Mesenchymal stem cell (in vitro differentiated cells and primary cell): Measurements from ENCODE around the gene COX8C.
A peak's percentile ranks its signal among the peaks of the same experiment; 100 is the strongest.

Experiments used
- DNase-seq: peaks from one replicate; pipeline ENCODE4 v3.0.0-alpha.2; 2013
- H2AFZ ChIP-seq: one replicate; pipeline ENCODE4 v1.6.1; 2013; ENCODE audit warnings: low read depth, mild to moderate bottlenecking, control low read depth, inconsistent platforms, low read length, moderate library complexity
- H2AK5ac ChIP-seq: 2 replicates; pipeline ENCODE4 v1.6.1; 2013; ENCODE audit warnings: low read length, moderate library complexity, mild to moderate bottlenecking, inconsistent platforms; ENCODE audit not compliant: severe bottlenecking
- H2BK120ac ChIP-seq: one replicate; pipeline ENCODE4 v1.6.1; 2013; ENCODE audit warnings: low read depth, mild to moderate bottlenecking, inconsistent platforms, low read length, moderate library complexity
- H2BK12ac ChIP-seq, 2 experiments: one replicate each; pipeline ENCODE4 v1.6.1; 2013; ENCODE audit warnings: inconsistent platforms in 2 of 2, low read length in 2 of 2, mild to moderate bottlenecking in 2 of 2, moderate library complexity in 2 of 2, control low read depth in 1 of 2
- H2BK15ac ChIP-seq: one replicate; pipeline ENCODE4 v1.6.1; 2013; ENCODE audit warnings: mild to moderate bottlenecking, low read depth, inconsistent platforms; ENCODE audit not compliant: poor library complexity, severe bottlenecking
- H2BK5ac ChIP-seq: 2 replicates; pipeline ENCODE4 v1.6.1; 2013; ENCODE audit warnings: low read depth, mild to moderate bottlenecking, low read length, control low read depth, inconsistent platforms; ENCODE audit not compliant: poor library complexity, severe bottlenecking
- H3K14ac ChIP-seq, 2 experiments: one replicate each; pipeline ENCODE4 v1.6.1; 2013; ENCODE audit warnings: inconsistent platforms in 2 of 2, low read length in 2 of 2, control low read depth in 1 of 2, mild to moderate bottlenecking in 1 of 2, moderate library complexity in 1 of 2
- H3K18ac ChIP-seq, 2 experiments: one replicate each; pipeline ENCODE4 v1.6.1; 2013; ENCODE audit warnings: inconsistent platforms in 2 of 2, low read length in 2 of 2, control low read depth in 1 of 2, low read depth in 1 of 2, mild to moderate bottlenecking in 1 of 2
- H3K23ac ChIP-seq, 2 experiments: one replicate each; pipeline ENCODE4 v1.6.1; 2013; ENCODE audit warnings: inconsistent platforms in 2 of 2, low read length in 2 of 2, mild to moderate bottlenecking in 2 of 2, moderate library complexity in 2 of 2, control low read depth in 1 of 2
- H3K27ac ChIP-seq: 2 replicates; pipeline ENCODE4 v1.5.1; 2013; ENCODE audit warnings: mild to moderate bottlenecking, moderate library complexity, low read length, control low read depth, inconsistent platforms; ENCODE audit not compliant: poor library complexity, severe bottlenecking
- H3K27me3 ChIP-seq, 2 experiments: 2 replicates each; pipeline versions ENCODE4 v1.6.1 to v1.7.0; 2013; ENCODE audit warnings: low read length in 2 of 2, mild to moderate bottlenecking in 2 of 2, moderate library complexity in 2 of 2, control low read depth in 1 of 2, inconsistent platforms in 1 of 2; ENCODE audit not compliant: control insufficient read depth in 1 of 2, insufficient read depth in 1 of 2
- H3K36me3 ChIP-seq, 2 experiments: 2 replicates each; pipeline versions ENCODE4 v1.6.1 to v1.7.0; 2013; ENCODE audit warnings: low read length in 2 of 2, control low read depth in 1 of 2, inconsistent platforms in 1 of 2, low read depth in 1 of 2, mild to moderate bottlenecking in 1 of 2; ENCODE audit not compliant: insufficient read depth in 2 of 2, control insufficient read depth in 1 of 2
- H3K4ac ChIP-seq, 2 experiments: one replicate each; pipeline ENCODE4 v1.6.1; 2013; ENCODE audit warnings: inconsistent platforms in 2 of 2, low read length in 2 of 2, mild to moderate bottlenecking in 2 of 2, moderate library complexity in 2 of 2, control low read depth in 1 of 2, low read depth in 1 of 2
- H3K4me1 ChIP-seq: 2 replicates; pipeline ENCODE4 v1.6.1; 2013; ENCODE audit warnings: low read depth, low read length, control low read depth; ENCODE audit not compliant: control insufficient read depth, insufficient read depth
- H3K4me2 ChIP-seq: 2 replicates; pipeline ENCODE4 v1.6.1; 2013; ENCODE audit warnings: low read length, mild to moderate bottlenecking, inconsistent platforms; ENCODE audit not compliant: poor library complexity, severe bottlenecking
- H3K4me3 ChIP-seq, 2 experiments: 2 replicates each; pipeline versions ENCODE4 v1.5.1 to v1.7.0; 2013; ENCODE audit warnings: low read length in 2 of 2, mild to moderate bottlenecking in 2 of 2, control low read depth in 1 of 2, low read depth in 1 of 2; ENCODE audit not compliant: insufficient read depth in 1 of 2
- H3K79me1 ChIP-seq: replicated peaks from 2 replicates; pipeline ENCODE4 v1.6.1; 2013; ENCODE audit warnings: mild to moderate bottlenecking, control low read depth, low read length, inconsistent platforms; ENCODE audit not compliant: poor library complexity, severe bottlenecking
- H3K9ac ChIP-seq: 2 replicates; pipeline ENCODE4 v1.7.0; 2013; ENCODE audit warnings: mild to moderate bottlenecking, low read length, moderate library complexity
- H3K9me3 ChIP-seq: 2 replicates; pipeline ENCODE4 v1.7.0; 2013; ENCODE audit warnings: mild to moderate bottlenecking, low read length; ENCODE audit not compliant: control insufficient read depth
- H4K8ac ChIP-seq: one replicate; pipeline ENCODE4 v1.6.1; 2013; ENCODE audit warnings: inconsistent platforms, mild to moderate bottlenecking, low read length, moderate library complexity
- H4K91ac ChIP-seq: one replicate; pipeline ENCODE4 v1.6.1; 2013; ENCODE audit warnings: mild to moderate bottlenecking, low read length, inconsistent platforms
- WGBS: methylation state at CpG from one replicate; pipeline ENCODE4 v1.1.7; 2013; ENCODE audit warnings: mixed read lengths; 5-methylcytosine and 5-hydroxymethylcytosine counted together

Gene COX8C

DNA sequence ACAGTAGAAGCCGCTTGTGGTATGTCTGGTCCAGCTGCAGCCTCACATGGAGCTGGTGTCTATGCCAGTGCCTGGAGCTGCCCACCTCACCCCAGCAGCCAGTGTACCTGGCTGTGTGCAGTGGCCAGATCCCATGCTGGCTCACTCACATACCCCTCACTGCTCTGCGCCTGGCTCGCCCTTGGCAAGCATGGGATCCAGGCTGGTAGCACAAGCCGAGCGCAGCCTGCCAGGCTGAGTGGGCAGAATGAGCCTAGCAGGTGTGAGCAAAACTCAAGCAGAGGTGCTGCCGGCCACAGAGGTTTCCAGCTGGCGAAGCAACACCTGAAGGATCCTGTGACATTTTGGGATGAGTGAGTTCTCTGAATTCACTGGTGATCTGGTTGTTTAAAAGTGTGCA is 9.1 kb upstream of the COX8C start:
- Histone ChIP-seq H2AFZ (no peak overlapping the region), H3K4ac (no peak overlapping the region), H3K9me3 (no peaks in the 10 kb centered on the region), H3K36me3 (no peaks in the 10 kb centered on the region), H3K27me3 (no peaks in the 10 kb centered on the region), H2BK5ac (no peak overlapping the region), H3K27ac (no peak overlapping the region), H3K79me1 (peaks cover 6% of the 10 kb centered on the region), H4K8ac (no peak overlapping the region), H2BK15ac (no peak overlapping the region), H3K9ac (no peak overlapping the region), H3K23ac (peak overlapping the region in 1 of 2 experiments; percentile 14), H2AK5ac (no peak overlapping the region), H3K14ac (no peak overlapping the region), H2BK12ac (no peak overlapping the region), H3K4me3 (no peak overlapping the region), H4K91ac (no peak overlapping the region), H3K4me1 (peaks cover 2% of the 10 kb centered on the region), H3K18ac (no peak overlapping the region), H2BK120ac (no peak overlapping the region), H3K4me2 (no peak overlapping the region)
- DNase-seq = no peak
- WGBS = 98% methylated on average over 7 of the region's 7 CpGs

- Histone ChIP-seq H4K8ac (no peak overlapping the region), H3K4me1 (no peaks in the 10 kb centered on the region), H3K9ac (no peak overlapping the region), H3K79me1 (no peaks in the 10 kb centered on the region), H3K4ac (no peak overlapping the region), H3K4me3 (no peak overlapping the region), H2AFZ (no peak overlapping the region), H3K4me2 (no peak overlapping the region), H3K27me3 (no peaks in the 10 kb centered on the region), H3K18ac (no peak overlapping the region), H3K36me3 (no peaks in the 10 kb centered on the region), H3K27ac (no peak overlapping the region), H3K23ac (no peak overlapping the region), H2BK15ac (no peak overlapping the region), H3K9me3 (peaks cover 5% of the 10 kb centered on the region), H2AK5ac (no peak overlapping the region), H3K14ac (no peak overlapping the region), H2BK120ac (no peak overlapping the region), H4K91ac (no peak overlapping the region), H2BK5ac (no peak overlapping the region), H2BK12ac (no peak overlapping the region)
- no peak for DNase-seq
- WGBS = 67% methylated on average over 1 of the region's 1 CpG
Observed at GRCh38 chr14:93343266-93343665, 3.7 kb upstream of the COX8C start.

DNA sequence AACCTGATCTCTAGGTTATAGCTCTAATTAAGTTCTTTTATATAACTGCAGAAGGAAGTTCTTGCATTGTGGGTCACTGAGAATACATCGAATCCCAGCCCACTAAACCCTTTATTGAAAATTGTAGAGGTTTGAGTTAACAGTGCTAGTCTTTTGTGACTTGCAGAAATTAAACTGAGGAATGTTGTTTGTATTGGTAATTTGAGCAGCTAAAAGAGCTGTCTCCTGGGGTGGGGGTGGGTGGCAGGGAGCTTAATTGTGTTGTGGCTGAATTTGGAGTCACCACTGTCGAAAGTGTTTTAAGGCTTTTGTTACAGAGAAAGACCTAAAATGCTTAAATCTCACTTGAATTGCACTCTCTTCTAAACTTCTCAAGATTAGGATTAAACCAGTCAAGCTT is 3.2 kb upstream of the COX8C start:
- Histone ChIP-seq H2BK120ac (no peak overlapping the region), H3K4me2 (no peak overlapping the region), H4K91ac (no peak overlapping the region), H3K9ac (no peak overlapping the region), H2AFZ (no peak overlapping the region), H3K27ac (no peak overlapping the region), H2BK12ac (no peak overlapping the region), H4K8ac (no peak overlapping the region), H2AK5ac (no peak overlapping the region), H3K14ac (no peak overlapping the region), H3K4me3 (no peak overlapping the region), H3K4ac (no peak overlapping the region), H3K18ac (no peak overlapping the region), H3K9me3 (peaks cover 5% of the 10 kb centered on the region), H3K23ac (no peak overlapping the region), H2BK5ac (no peak overlapping the region), H3K79me1 (no peaks in the 10 kb centered on the region), H3K27me3 (no peaks in the 10 kb centered on the region), H3K4me1 (no peaks in the 10 kb centered on the region), H3K36me3 (no peaks in the 10 kb centered on the region), H2BK15ac (no peak overlapping the region)
- WGBS = 73% methylated on average over 2 of the region's 2 CpGs
- no peak for DNase-seq

GRCh38 chr14:93347850-93348249 is 868 bp downstream of the COX8C start:
- Histone ChIP-seq H2BK5ac (no peak overlapping the region), H4K8ac (no peak overlapping the region), H3K4me3 (no peak overlapping the region), H3K9me3 (peaks cover 5% of the 10 kb centered on the region), H3K4ac (no peak overlapping the region), H2BK15ac (no peak overlapping the region), H3K36me3 (no peaks in the 10 kb centered on the region), H3K4me1 (no peaks in the 10 kb centered on the region), H3K4me2 (no peak overlapping the region), H3K23ac (no peak overlapping the region), H2AFZ (no peak overlapping the region), H3K9ac (no peak overlapping the region), H2AK5ac (no peak overlapping the region), H4K91ac (no peak overlapping the region), H2BK12ac (no peak overlapping the region), H3K14ac (no peak overlapping the region), H3K27ac (no peak overlapping the region), H3K79me1 (no peaks in the 10 kb centered on the region), H3K18ac (no peak overlapping the region), H3K27me3 (no peaks in the 10 kb centered on the region), H2BK120ac (no peak overlapping the region)
- no peak for DNase-seq
- WGBS = 76% methylated on average over 8 of the region's 8 CpGs
